ENCODE results near the gene PEX14.

GRCh38 chr1:10438677-10439163, 36.0 kb upstream of the PEX14 start:
- no peak for TF ChIP-seq AFF4 (CRISPR knock-in tag; IDR thresholded peaks at IDR 0.05; ENCODE audit: borderline replicate concordance)
- TF ChIP-seq CTCF (IDR thresholded peaks at IDR 0.05), result no peak

All from WTC11 (cell line).